IMR-90 (cell line): ENCODE results near the gene PRKN. TPM values are rescaled to one million over a fixed set of nuclear protein-coding genes. Genes with fewer than 3 reads are reported as not detected.

ENCODE experiments used
- ATAC-seq: fragments of 200-7000 bp; cut with Tn5 transposase; 2 replicates; pipeline ENCODE4 v1.9.1; 2020; ENCODE audit warnings: low read depth, mild to moderate bottlenecking, moderate library complexity
- BruUV-seq: library from RNA; stranded (reverse); fragments of 400-500 nt; replicated peaks from 2 replicates; lab custom pipeline; 2021; lab: Mats Ljungman, UMichigan
- CTCF ChIA-PET: fragments of 300-600 bp; formaldehyde crosslinking; extraction: SDS; loops from one replicate; lab custom pipeline; 2021; ENCODE audit warnings: antibody characterized with exemption; lab: Yijun Ruan, JAX
- POLR2A ChIA-PET: fragments of 300-600 bp; sonication (Branson Sonifier 250); formaldehyde crosslinking; loops from one replicate; lab custom pipeline; 2022; ENCODE audit warnings: antibody characterized with exemption; ENCODE audit not compliant: unreplicated experiment; lab: Charles Lee
- DNase-seq: peaks from one replicate; pipeline ENCODE4 v3.0.0; 2013
- H2AFZ ChIP-seq: replicated peaks from 2 replicates; pipeline ENCODE3; 2013; ENCODE audit warnings: low read length, mild to moderate bottlenecking; ENCODE audit not compliant: poor library complexity
- H2AK5ac ChIP-seq: 2 replicates; pipeline ENCODE4 v1.6.1; 2013; ENCODE audit warnings: low read depth, low read length, inconsistent platforms
- H2AK9ac ChIP-seq: replicated peaks from 2 replicates; pipeline ENCODE3; 2013; ENCODE audit warnings: mild to moderate bottlenecking, low read depth, low read length, moderate library complexity; ENCODE audit not compliant: poor library complexity
- H2BK120ac ChIP-seq: 2 replicates; pipeline ENCODE4 v1.6.1; 2013; ENCODE audit warnings: low read depth, low read length, inconsistent platforms
- H2BK15ac ChIP-seq: 3 replicates; pipeline ENCODE4 v1.6.1; 2013; ENCODE audit warnings: low read depth, low read length, inconsistent platforms
- H2BK20ac ChIP-seq: 2 replicates; pipeline ENCODE4 v1.6.1; 2013; ENCODE audit warnings: low read depth, mild to moderate bottlenecking, inconsistent platforms, low read length, moderate library complexity
- H2BK5ac ChIP-seq: 2 replicates; pipeline ENCODE4 v1.6.1; 2013; ENCODE audit warnings: mild to moderate bottlenecking, low read depth, low read length, inconsistent platforms; ENCODE audit not compliant: poor library complexity, severe bottlenecking
- H3K14ac ChIP-seq: replicated peaks from 2 replicates; pipeline ENCODE4 v1.6.1; 2013; ENCODE audit warnings: low read depth, low read length, inconsistent platforms
- H3K18ac ChIP-seq: 2 replicates; pipeline ENCODE4 v1.6.1; 2013; ENCODE audit warnings: low read depth, low read length, control low read depth
- H3K23ac ChIP-seq: 2 replicates; pipeline ENCODE4 v1.6.1; 2013; ENCODE audit warnings: low read depth, low read length, inconsistent platforms
- H3K27ac ChIP-seq: 2 replicates; pipeline ENCODE4 v1.5.1; 2013; ENCODE audit warnings: mild to moderate bottlenecking, control low read depth, low read length; ENCODE audit not compliant: insufficient read depth
- H3K27me3 ChIP-seq: 2 replicates; pipeline ENCODE4 v1.6.1; 2013; ENCODE audit warnings: low read length; ENCODE audit not compliant: control insufficient read depth, insufficient read depth
- H3K36me3 ChIP-seq: 2 replicates; pipeline ENCODE4 v1.6.1; 2013; ENCODE audit warnings: low read length, mixed read lengths; ENCODE audit not compliant: control insufficient read depth, insufficient read depth
- H3K4ac ChIP-seq: 2 replicates; pipeline ENCODE4 v1.6.1; 2013; ENCODE audit warnings: low read depth, low read length, inconsistent platforms
- H3K4me1 ChIP-seq: 2 replicates; pipeline ENCODE4 v1.6.1; 2013; ENCODE audit warnings: low read length, mixed read lengths; ENCODE audit not compliant: control insufficient read depth, insufficient read depth
- H3K4me2 ChIP-seq: 2 replicates; pipeline ENCODE4 v1.6.1; 2013; ENCODE audit warnings: low read depth, mild to moderate bottlenecking, control low read depth, low read length, moderate library complexity
- H3K4me3 ChIP-seq: 2 replicates; pipeline ENCODE4 v1.5.1; 2013; ENCODE audit warnings: low read depth, mild to moderate bottlenecking, control low read depth, low read length, moderate library complexity; ENCODE audit not compliant: insufficient read depth
- H3K56ac ChIP-seq: 2 replicates; pipeline ENCODE4 v1.6.1; 2013; ENCODE audit warnings: low read length, inconsistent platforms; ENCODE audit not compliant: insufficient read depth; ENCODE audit errors: extremely low read depth
- H3K79me1 ChIP-seq, 2 experiments: 2 replicates each; pipeline ENCODE4 v1.6.1; 2013; ENCODE audit warnings: low read length in 2 of 2, inconsistent platforms in 1 of 2, low read depth in 1 of 2
- H3K9ac ChIP-seq: 2 replicates; pipeline ENCODE4 v1.6.1; 2013; ENCODE audit warnings: low read depth, low read length, control low read depth
- H3K9me1 ChIP-seq: 2 replicates; pipeline ENCODE4 v1.6.1; 2013; ENCODE audit warnings: low read length, inconsistent platforms; ENCODE audit not compliant: insufficient read depth
- H3K9me3 ChIP-seq: 2 replicates; pipeline ENCODE4 v1.6.1; 2013; ENCODE audit warnings: low read length; ENCODE audit not compliant: control insufficient read depth, insufficient read depth
- H4K20me1 ChIP-seq: 2 replicates; pipeline ENCODE4 v1.6.1; 2013; ENCODE audit warnings: low read length, inconsistent platforms; ENCODE audit not compliant: insufficient read depth
- H4K5ac ChIP-seq: 2 replicates; pipeline ENCODE4 v1.6.1; 2013; ENCODE audit warnings: mild to moderate bottlenecking, low read depth, low read length, control low read depth
- H4K8ac ChIP-seq, 2 experiments: 2 replicates each; pipeline ENCODE4 v1.6.1; 2013; ENCODE audit warnings: low read depth in 2 of 2, low read length in 2 of 2, control low read depth in 1 of 2, inconsistent platforms in 1 of 2
- H4K91ac ChIP-seq: 2 replicates; pipeline ENCODE4 v1.6.1; 2013; ENCODE audit warnings: low read depth, low read length, inconsistent platforms; ENCODE audit not compliant: insufficient read depth
- CEBPB ChIP-seq: IDR thresholded peaks from 2 replicates; pipeline ENCODE4 v1.6.1; 2012; ENCODE audit warnings: low read depth, low read length, improper control_type of control experiment
- CTCF ChIP-seq: conservative IDR thresholded peaks from 2 replicates; pipeline ENCODE4 v1.5.1; 2012; ENCODE audit warnings: mild to moderate bottlenecking, low read depth, low read length, improper control_type of control experiment
- ELK1 ChIP-seq: fragments of 150-350 bp; IDR thresholded peaks from 2 replicates; pipeline ENCODE4 v1.6.1; 2016; ENCODE audit warnings: low read depth, mild to moderate bottlenecking, low read length, moderate library complexity, borderline replicate concordance
- MAFK ChIP-seq: IDR thresholded peaks from 2 replicates; pipeline ENCODE4 v1.6.1; 2012; ENCODE audit warnings: low read depth, low read length, improper control_type of control experiment
- MXI1 ChIP-seq: IDR thresholded peaks from 2 replicates; pipeline ENCODE4 v1.6.1; 2012; ENCODE audit warnings: low read depth, mild to moderate bottlenecking, low read length, moderate library complexity, borderline replicate concordance
- NFE2L2 ChIP-seq: fragments of 150-350 bp; IDR thresholded peaks from 2 replicates; pipeline ENCODE4 v1.6.1; 2016; ENCODE audit warnings: low read depth, mild to moderate bottlenecking, low read length
- RFX5 ChIP-seq: IDR thresholded peaks from 2 replicates; pipeline ENCODE4 v1.8.0; 2012; ENCODE audit warnings: low read depth, mild to moderate bottlenecking, low read length, moderate library complexity
- SMC3 ChIP-seq: fragments of 150-350 bp; IDR thresholded peaks from 2 replicates; pipeline ENCODE4 v1.6.1; 2016; ENCODE audit warnings: low read depth, mild to moderate bottlenecking, antibody characterized with exemption, low read length, moderate library complexity
- WGBS, 2 experiments: methylation state at CpG; one replicate each; pipeline versions ENCODE4 v1.1.5 to v1.1.7; 2013; ENCODE audit warnings: missing lambda C conversion rate in 2 of 2; ENCODE audit not compliant: insufficient read length in 1 of 2; ENCODE audit errors: extremely low coverage in 2 of 2; 5-methylcytosine and 5-hydroxymethylcytosine counted together
- dilution Hi-C: fragments of 300-500 bp; cut with HindIII; formaldehyde crosslinking; loops from one replicate; pipeline ENCODE4 v1.14.3; 2018; ENCODE audit warnings: low sequenced_read_pairs; ENCODE audit not compliant: unreplicated experiment
- in situ Hi-C: fragments of 300-500 bp; cut with MboI; formaldehyde crosslinking; loops from 3 replicates; pipeline ENCODE4 v1.14.3; 2019; ENCODE audit warnings: low sequenced_read_pairs, inconsistent platforms, mixed read lengths
- intact Hi-C: fragments of 100-400 bp; cut with micrococcal nuclease; formaldehyde crosslinking; loops from 2 replicates; pipeline ENCODE4 v1.10.0; 2022
- polyA plus RNA-seq, 3 experiments: library from polyadenylated mRNA; depleted of rRNA; stranded (reverse); fragments of >200 nt; gene quantifications; 2 replicates each; pipeline ENCODE4 v1.2.3, GENCODE V29; 2012; ENCODE audit warnings: low replicate concordance in 1 of 3
- total RNA-seq: library from RNA; depleted of rRNA; stranded (reverse); fragments of >200 nt; gene quantifications from 2 replicates; pipeline ENCODE4 v1.2.3, GENCODE V29; 2012

PRKN gene
- total and polyA plus RNA-seq, 2 of the 4 experiments (the other 2 are of a cell fraction), result 0.15 to 0.18 TPM

GRCh38 chr6:162377735-162378134 is 349.8 kb downstream of the PRKN start:
- dilution Hi-C loops, result no loop called here
- H3K4me3 ChIP-seq, result no peak overlapping the region
- POLR2A ChIA-PET, result no interaction called here
- H3K9me1 ChIP-seq, result no peaks in the 10 kb centered on the region
- H3K14ac ChIP-seq, result no peak overlapping the region
- no peak overlapping the region for H2AK5ac ChIP-seq
- DNase-seq (no peak), ATAC-seq (no peak)
- H3K79me1 ChIP-seq, result no peaks in the 10 kb centered on the region
- no peak for TF ChIP-seq RFX5
- no peak for TF ChIP-seq CEBPB
- TF ChIP-seq MXI1, result no peak
- TF ChIP-seq CTCF, result no peak
- TF ChIP-seq ELK1, result no peak
- TF ChIP-seq SMC3, result no peak
- TF ChIP-seq MAFK, result no peak
- TF ChIP-seq NFE2L2, result no peak
- H4K20me1 ChIP-seq, result no peaks in the 10 kb centered on the region
- CTCF ChIA-PET, result no interaction called here
- no peak overlapping the region for H2BK5ac ChIP-seq
- in situ Hi-C loops, result no loop called here
- H3K9me3 ChIP-seq, result peaks cover 14% of the 10 kb centered on the region
- H3K4me2 ChIP-seq, result no peak overlapping the region
- H3K23ac ChIP-seq, result no peak overlapping the region
- H3K4ac ChIP-seq, result no peak overlapping the region
- no peak overlapping the region for H4K5ac ChIP-seq
- H3K36me3 ChIP-seq, result no peaks in the 10 kb centered on the region
- H4K91ac ChIP-seq, result no peak overlapping the region
- BruUV-seq, result no TSS peak
- WGBS, 2 experiments, result no CpG with 5 or more reads among the region's 7 CpGs
- H3K27me3 ChIP-seq, result no peaks in the 10 kb centered on the region
- H2AK9ac ChIP-seq, result no peak overlapping the region
- no peak overlapping the region for H2AFZ ChIP-seq
- no peak overlapping the region for H3K27ac ChIP-seq
- H3K4me1 ChIP-seq, result no peaks in the 10 kb centered on the region
- H4K8ac ChIP-seq, result no peak overlapping the region
- no peak overlapping the region for H3K9ac ChIP-seq
- H2BK20ac ChIP-seq, result no peak overlapping the region
- intact Hi-C loops, result no loop called here
- H3K56ac ChIP-seq, result no peak overlapping the region
- no peak overlapping the region for H3K18ac ChIP-seq
- H2BK120ac ChIP-seq, result no peak overlapping the region
- no peak overlapping the region for H2BK15ac ChIP-seq
